CD4-positive, alpha-beta memory T cell (primary cell): ENCODE results near the gene HJURP. TPM values are rescaled to one million over a fixed set of nuclear protein-coding genes. Genes with fewer than 3 reads are reported as not detected.
A peak's percentile ranks its signal among the peaks of the same experiment; 100 is the strongest.

ENCODE experiments used
- CTCF ChIA-PET: fragments of 350-600 bp; sonication (Branson Sonifier 250); formaldehyde crosslinking; loops from one replicate; lab custom pipeline; 2021; ENCODE audit warnings: inconsistent platforms; ENCODE audit not compliant: partially characterized antibody; lab: Charles Lee
- POLR2A ChIA-PET: fragments of 350-600 bp; sonication (Branson Sonifier 250); formaldehyde crosslinking; loops from one replicate; lab custom pipeline; 2021; ENCODE audit not compliant: partially characterized antibody; lab: Charles Lee
- DNase-seq, 5 donors: peaks; one replicate each; pipeline versions ENCODE4 v3.0.0 to v3.0.0-alpha.2; 2020 to 2022; ENCODE audit warnings: mixed read lengths in 1 of 5
- H3K27ac ChIP-seq: one replicate; pipeline ENCODE4 v1.7.0; 2013; ENCODE audit warnings: low read depth, low read length
- H3K27me3 ChIP-seq: 2 replicates; pipeline ENCODE4 v1.7.0; 2013; ENCODE audit warnings: mild to moderate bottlenecking, low read length, moderate library complexity; ENCODE audit not compliant: insufficient read depth
- H3K36me3 ChIP-seq: 2 replicates; pipeline ENCODE4 v1.7.0; 2013; ENCODE audit warnings: mild to moderate bottlenecking, low read length, moderate library complexity; ENCODE audit not compliant: insufficient read depth
- H3K4me1 ChIP-seq: 2 replicates; pipeline ENCODE4 v1.7.0; 2013; ENCODE audit warnings: mild to moderate bottlenecking, low read length, moderate library complexity; ENCODE audit not compliant: insufficient read depth
- H3K4me3 ChIP-seq, 2 donors: one replicate each; pipeline ENCODE4 v1.7.0; 2013; ENCODE audit warnings: low read length in 2 of 2, mild to moderate bottlenecking in 1 of 2
- H3K9me3 ChIP-seq, 2 donors: one replicate each; pipeline ENCODE4 v1.7.0; 2013; ENCODE audit warnings: low read length in 2 of 2, control low read depth in 1 of 2; ENCODE audit not compliant: control insufficient read depth in 1 of 2
- H3K27ac Mint-ChIP-seq, 7 donors: one replicate each; pipeline ENCODE4 v1.8.0; 2020 to 2021; ENCODE audit warnings: mixed read lengths in 7 of 7, mild to moderate bottlenecking in 6 of 7, inconsistent platforms in 3 of 7, moderate library complexity in 3 of 7
- H3K27me3 Mint-ChIP-seq, 2 donors: one replicate each; pipeline ENCODE4 v1.8.0; 2020 to 2021; ENCODE audit warnings: mixed read lengths in 2 of 2
- H3K36me3 Mint-ChIP-seq, 2 donors: one replicate each; pipeline ENCODE4 v1.8.0; 2020 to 2021; ENCODE audit warnings: mixed read lengths in 2 of 2, inconsistent platforms in 1 of 2, mild to moderate bottlenecking in 1 of 2
- H3K4me1 Mint-ChIP-seq, 4 donors: one replicate each; pipeline ENCODE4 v1.8.0; 2020 to 2021; ENCODE audit warnings: mixed read lengths in 4 of 4, mild to moderate bottlenecking in 1 of 4
- H3K4me3 Mint-ChIP-seq, 8 donors: one replicate each; pipeline ENCODE4 v1.8.0; 2020 to 2021; ENCODE audit warnings: mixed read lengths in 8 of 8, mild to moderate bottlenecking in 7 of 8, moderate library complexity in 6 of 8, inconsistent platforms in 3 of 8
- H3K9me3 Mint-ChIP-seq, 8 donors: one replicate each; pipeline ENCODE4 v1.8.0; 2020 to 2021; ENCODE audit warnings: mixed read lengths in 8 of 8, mild to moderate bottlenecking in 5 of 8, inconsistent platforms in 3 of 8, moderate library complexity in 1 of 8
- intact Hi-C: fragments of 100-400 bp; cut with micrococcal nuclease; formaldehyde crosslinking; loops from one replicate; pipeline ENCODE4 v1.15.1; 2023
- polyA plus RNA-seq, 2 donors: library from polyadenylated mRNA; unstranded; fragments of 300-500 nt; fragmentation: Illumina TruSeq; gene quantifications; one replicate each; pipeline ENCODE4 v1.2.3, GENCODE V29; 2021
- total RNA-seq, 2 experiments: library from RNA; stranded (reverse); gene quantifications; one replicate each; pipeline ENCODE4 v1.2.3, GENCODE V29; 2021

Gene HJURP
- total and polyA plus RNA-seq, 4 experiments from 2014 or later, result 0.19 to 0.44 TPM; not detected in 2

GRCh38 chr2:233837694-233838229 lies 16.6 kb downstream of the HJURP start:
- Histone ChIP-seq H3K4me1 (no peaks in the 10 kb centered on the region), H3K9me3 (no peaks in the 10 kb centered on the region), H3K4me3 (no peak overlapping the region), H3K27ac (no peak overlapping the region), H3K27me3 (no peaks in the 10 kb centered on the region), H3K36me3 (no peaks in the 10 kb centered on the region)
- DNase-seq, result no peak
- Mint-ChIP-seq H3K4me3 (no peak overlapping the region), H3K27ac (peak overlapping the region in 1 of 7 donors; percentile 30), H3K4me1 (peaks cover 2 to 12% (median 5%) of the 10 kb centered on the region in 4 donors), H3K9me3 (peaks cover 0 to 3% (median 0%) of the 10 kb centered on the region in 8 donors), H3K27me3 (no peaks in the 10 kb centered on the region), H3K36me3 (no peaks in the 10 kb centered on the region)
- POLR2A ChIA-PET, result no interaction called here
- intact Hi-C loops, result no loop called here
- CTCF ChIA-PET, result interaction anchor here (1.6 kb wide), 1 partner anchor 20 kb away, joined by 5 read pairs; no protein-coding TSS in a partner anchor

- POLR2A ChIA-PET, result no interaction called here
- H3K4me3 Mint-ChIP-seq, result no peak overlapping the region
- no peaks in the 10 kb centered on the region for H3K27me3 Mint-ChIP-seq
- no peak for DNase-seq
- Histone ChIP-seq H3K9me3 (no peaks in the 10 kb centered on the region), H3K4me1 (no peaks in the 10 kb centered on the region), H3K4me3 (no peak overlapping the region), H3K36me3 (no peaks in the 10 kb centered on the region), H3K27me3 (no peaks in the 10 kb centered on the region), H3K27ac (no peak overlapping the region)
- H3K27ac Mint-ChIP-seq, result no peak overlapping the region
- CTCF ChIA-PET, result no interaction called here
- peaks cover 0 to 3% (median 0%) of the 10 kb centered on the region in 8 donors for H3K9me3 Mint-ChIP-seq
- peaks cover 2 to 12% (median 5%) of the 10 kb centered on the region in 4 donors for H3K4me1 Mint-ChIP-seq
- intact Hi-C loops, result no loop called here
- no peaks in the 10 kb centered on the region for H3K36me3 Mint-ChIP-seq
Observed at GRCh38 chr2:233836359-233836758, 18.0 kb downstream of the HJURP start.

GRCh38 chr2:233835230-233836186 lies 18.8 kb downstream of the HJURP start:
- intact Hi-C loops, result no loop called here
- Mint-ChIP-seq H3K27me3 (no peaks in the 10 kb centered on the region), H3K36me3 (no peaks in the 10 kb centered on the region), H3K27ac (no peak overlapping the region), H3K9me3 (peaks cover 0 to 3% (median 0%) of the 10 kb centered on the region in 8 donors), H3K4me3 (no peak overlapping the region), H3K4me1 (peaks cover 2 to 12% (median 5%) of the 10 kb centered on the region in 4 donors)
- no peaks in the 10 kb centered on the region for H3K27me3 ChIP-seq
- H3K27ac ChIP-seq, result no peak overlapping the region
- ChIA-PET CTCF (no interaction called here), POLR2A (no interaction called here)
- DNase-seq, result no peak
- no peak overlapping the region for H3K4me3 ChIP-seq
- H3K9me3 ChIP-seq, result no peaks in the 10 kb centered on the region
- no peaks in the 10 kb centered on the region for H3K4me1 ChIP-seq
- H3K36me3 ChIP-seq, result no peaks in the 10 kb centered on the region

- Histone ChIP-seq H3K27me3 (no peaks in the 10 kb centered on the region), H3K4me1 (no peaks in the 10 kb centered on the region), H3K4me3 (no peak overlapping the region), H3K9me3 (no peaks in the 10 kb centered on the region), H3K36me3 (no peaks in the 10 kb centered on the region), H3K27ac (no peak overlapping the region)
- Mint-ChIP-seq H3K4me1 (peaks cover 1 to 6% (median 4%) of the 10 kb centered on the region in 4 donors), H3K4me3 (no peak overlapping the region), H3K9me3 (peaks cover 0 to 3% (median 0%) of the 10 kb centered on the region in 8 donors), H3K36me3 (no peaks in the 10 kb centered on the region), H3K27ac (no peak overlapping the region), H3K27me3 (no peaks in the 10 kb centered on the region)
- no peak for DNase-seq
- intact Hi-C loops, result no loop called here
- CTCF ChIA-PET, result no interaction called here
- POLR2A ChIA-PET, result no interaction called here
Observed at GRCh38 chr2:233833345-233833744, 21.0 kb downstream of the HJURP start.

GRCh38 chr2:233832869-233833311 lies 21.4 kb downstream of the HJURP start:
- ChIA-PET CTCF (no interaction called here), POLR2A (no interaction called here)
- Histone ChIP-seq H3K27me3 (no peaks in the 10 kb centered on the region), H3K4me1 (no peaks in the 10 kb centered on the region), H3K36me3 (no peaks in the 10 kb centered on the region), H3K27ac (no peak overlapping the region), H3K4me3 (no peak overlapping the region), H3K9me3 (no peaks in the 10 kb centered on the region)
- peak overlapping the region in 1 of 7 donors; percentile 24 for H3K27ac Mint-ChIP-seq
- intact Hi-C loops, result no loop called here
- no peaks in the 10 kb centered on the region for H3K36me3 Mint-ChIP-seq
- no peak for DNase-seq
- H3K9me3 Mint-ChIP-seq, result peaks cover 0 to 1% (median 0%) of the 10 kb centered on the region in 8 donors
- H3K4me3 Mint-ChIP-seq, result no peak overlapping the region
- peaks cover 0 to 2% (median 1%) of the 10 kb centered on the region in 4 donors for H3K4me1 Mint-ChIP-seq
- H3K27me3 Mint-ChIP-seq, result no peaks in the 10 kb centered on the region

GRCh38 chr2:233832414-233832813 lies 21.9 kb downstream of the HJURP start:
- no peak for DNase-seq
- intact Hi-C loops, result no loop called here
- Mint-ChIP-seq H3K4me1 (no peaks in the 10 kb centered on the region), H3K27ac (no peak overlapping the region), H3K9me3 (peaks cover 0 to 1% (median 0%) of the 10 kb centered on the region in 8 donors), H3K36me3 (no peaks in the 10 kb centered on the region), H3K4me3 (no peak overlapping the region), H3K27me3 (no peaks in the 10 kb centered on the region)
- Histone ChIP-seq H3K27ac (no peak overlapping the region), H3K9me3 (no peaks in the 10 kb centered on the region), H3K4me1 (no peaks in the 10 kb centered on the region), H3K27me3 (no peaks in the 10 kb centered on the region), H3K4me3 (no peak overlapping the region), H3K36me3 (no peaks in the 10 kb centered on the region)
- ChIA-PET POLR2A (no interaction called here), CTCF (no interaction called here)

- ChIA-PET CTCF (no interaction called here), POLR2A (no interaction called here)
- DNase-seq, result no peak
- Histone ChIP-seq H3K4me3 (no peak overlapping the region), H3K9me3 (no peaks in the 10 kb centered on the region), H3K27me3 (no peaks in the 10 kb centered on the region), H3K4me1 (no peaks in the 10 kb centered on the region), H3K36me3 (no peaks in the 10 kb centered on the region), H3K27ac (no peak overlapping the region)
- no peak overlapping the region for H3K27ac Mint-ChIP-seq
- intact Hi-C loops, result no loop called here
- H3K36me3 Mint-ChIP-seq, result no peaks in the 10 kb centered on the region
- no peaks in the 10 kb centered on the region for H3K27me3 Mint-ChIP-seq
- H3K4me3 Mint-ChIP-seq, result no peak overlapping the region
- no peaks in the 10 kb centered on the region for H3K4me1 Mint-ChIP-seq
- peaks cover 0 to 1% (median 0%) of the 10 kb centered on the region in 8 donors for H3K9me3 Mint-ChIP-seq
Observed at GRCh38 chr2:233831861-233832260, 22.5 kb downstream of the HJURP start.
